H9 (cell line): ENCODE data around the gene SBK2. TPM values are rescaled to one million over a fixed set of nuclear protein-coding genes. Genes with fewer than 3 reads are reported as not detected.
A peak's percentile ranks its signal among the peaks of the same experiment; 100 is the strongest.

Source experiments
- DNase-seq: peaks from one replicate; pipeline ENCODE4 v3.0.0-alpha.2; 2017
- H2AFZ ChIP-seq: one replicate; pipeline ENCODE4 v1.6.1; 2013; ENCODE audit warnings: mild to moderate bottlenecking, low read length, control low read depth, moderate library complexity
- H2AK5ac ChIP-seq: 2 replicates; pipeline ENCODE4 v1.6.1; 2013; ENCODE audit warnings: low read length, control low read depth, mixed read lengths; ENCODE audit not compliant: insufficient read length
- H2BK120ac ChIP-seq: one replicate; pipeline ENCODE4 v1.6.1; 2013; ENCODE audit warnings: low read depth, mild to moderate bottlenecking, low read length, control low read depth, inconsistent platforms; ENCODE audit not compliant: poor library complexity, severe bottlenecking
- H2BK12ac ChIP-seq: 2 replicates; pipeline ENCODE4 v1.6.1; 2013; ENCODE audit warnings: low read length, control low read depth, mixed read lengths, low read depth; ENCODE audit not compliant: insufficient read length
- H2BK15ac ChIP-seq: 2 replicates; pipeline ENCODE4 v1.6.1; 2013; ENCODE audit warnings: low read depth, low read length, control low read depth
- H2BK20ac ChIP-seq: one replicate; pipeline ENCODE4 v1.6.1; 2013; ENCODE audit warnings: low read depth, mild to moderate bottlenecking, low read length, control low read depth, inconsistent platforms; ENCODE audit not compliant: poor library complexity, severe bottlenecking
- H2BK5ac ChIP-seq: 2 replicates; pipeline ENCODE4 v1.6.1; 2013; ENCODE audit warnings: low read length, control low read depth, mixed read lengths; ENCODE audit not compliant: insufficient read length
- H3K14ac ChIP-seq: 2 replicates; pipeline ENCODE4 v1.6.1; 2013; ENCODE audit warnings: low read length, control low read depth; ENCODE audit not compliant: insufficient read depth
- H3K18ac ChIP-seq: 2 replicates; pipeline ENCODE4 v1.6.1; 2013; ENCODE audit warnings: low read depth, mild to moderate bottlenecking, mixed read lengths, low read length, control low read depth; ENCODE audit not compliant: insufficient read length
- H3K23ac ChIP-seq: 2 replicates; pipeline ENCODE4 v1.6.1; 2013; ENCODE audit warnings: low read length, control low read depth, mixed read lengths, low read depth; ENCODE audit not compliant: insufficient read length
- H3K23me2 ChIP-seq: 2 replicates; pipeline ENCODE4 v1.6.1; 2013; ENCODE audit warnings: low read depth, mild to moderate bottlenecking, mixed read lengths, low read length, control low read depth; ENCODE audit not compliant: insufficient read length, poor library complexity, severe bottlenecking
- H3K27ac ChIP-seq: 2 replicates; pipeline ENCODE4 v1.5.1; 2013; ENCODE audit warnings: low read length, control low read depth, mixed read lengths, low read depth; ENCODE audit not compliant: insufficient read length
- H3K27me3 ChIP-seq: 2 replicates; pipeline ENCODE4 v1.6.1; 2013; ENCODE audit warnings: low read length, control low read depth, inconsistent platforms; ENCODE audit not compliant: insufficient read depth
- H3K4ac ChIP-seq: 2 replicates; pipeline ENCODE4 v1.6.1; 2013; ENCODE audit warnings: low read depth, mild to moderate bottlenecking, control low read depth, inconsistent platforms, low read length, moderate library complexity
- H3K4me1 ChIP-seq: 2 replicates; pipeline ENCODE4 v1.6.1; 2013; ENCODE audit warnings: low read length, control low read depth, inconsistent platforms; ENCODE audit not compliant: insufficient read depth
- H3K4me2 ChIP-seq: 2 replicates; pipeline ENCODE4 v1.6.1; 2013; ENCODE audit warnings: low read length, control low read depth, mixed read lengths; ENCODE audit not compliant: insufficient read length, insufficient read depth
- H3K56ac ChIP-seq: 2 replicates; pipeline ENCODE4 v1.6.1; 2013; ENCODE audit warnings: low read depth, mild to moderate bottlenecking, mixed read lengths, low read length, control low read depth; ENCODE audit not compliant: insufficient read length
- H3K79me1 ChIP-seq: 2 replicates; pipeline ENCODE4 v1.6.1; 2013; ENCODE audit warnings: low read depth, mild to moderate bottlenecking, moderate library complexity, low read length, control low read depth, inconsistent platforms; ENCODE audit not compliant: insufficient read depth, poor library complexity, severe bottlenecking
- H3K79me2 ChIP-seq: 2 replicates; pipeline ENCODE4 v1.6.1; 2013; ENCODE audit warnings: low read length, control low read depth, inconsistent platforms; ENCODE audit not compliant: insufficient read depth
- H3K9ac ChIP-seq: 2 replicates; pipeline ENCODE4 v1.6.1; 2013; ENCODE audit warnings: low read length, control low read depth, mixed read lengths; ENCODE audit not compliant: insufficient read length; ENCODE audit errors: extremely low read depth
- H3K9me3 ChIP-seq: one replicate; pipeline ENCODE4 v1.6.1; 2013; ENCODE audit warnings: low read depth, low read length, inconsistent platforms; ENCODE audit not compliant: control insufficient read depth
- H3T11ph ChIP-seq: one replicate; pipeline ENCODE4 v1.6.1; 2013; ENCODE audit warnings: mild to moderate bottlenecking, low read length, control low read depth, inconsistent platforms
- H4K20me1 ChIP-seq: one replicate; pipeline ENCODE4 v1.6.1; 2013; ENCODE audit not compliant: control insufficient read depth, insufficient read length, insufficient read depth
- H4K5ac ChIP-seq: 2 replicates; pipeline ENCODE4 v1.6.1; 2013; ENCODE audit warnings: low read depth, mild to moderate bottlenecking, mixed read lengths, low read length, control low read depth; ENCODE audit not compliant: insufficient read length
- H4K8ac ChIP-seq: replicated peaks from 2 replicates; pipeline ENCODE4 v1.6.1; 2013; ENCODE audit warnings: low read length, control low read depth, mixed read lengths, low read depth; ENCODE audit not compliant: insufficient read length
- H4K91ac ChIP-seq: 2 replicates; pipeline ENCODE4 v1.6.1; 2013; ENCODE audit warnings: low read depth, mild to moderate bottlenecking, moderate library complexity, mixed read lengths, low read length, control low read depth; ENCODE audit not compliant: insufficient read length
- H3K27ac Mint-ChIP-seq, 3 experiments: 2 replicates in 2 of 3; 3 replicates in 1 of 3; pipeline ENCODE4 v1.8.0; 2020 to 2021; ENCODE audit warnings: mixed read lengths in 3 of 3, mild to moderate bottlenecking in 1 of 3, moderate library complexity in 1 of 3
- H3K27me3 Mint-ChIP-seq: 2 replicates; pipeline ENCODE4 v1.8.0; 2021; ENCODE audit warnings: low read depth, mild to moderate bottlenecking, moderate library complexity, mixed read lengths
- H3K36me3 Mint-ChIP-seq, 3 experiments: 2 replicates in 2 of 3; 3 replicates in 1 of 3; pipeline ENCODE4 v1.8.0; 2020 to 2021; ENCODE audit warnings: low read depth in 3 of 3, mixed read lengths in 3 of 3; ENCODE audit not compliant: insufficient read depth in 1 of 3
- H3K4me1 Mint-ChIP-seq, 2 experiments: 2 replicates each; pipeline ENCODE4 v1.8.0; 2020; ENCODE audit warnings: mixed read lengths in 2 of 2
- H3K4me3 Mint-ChIP-seq, 2 experiments: 2 replicates in 1 of 2; 3 replicates in 1 of 2; pipeline ENCODE4 v1.8.0; 2020 to 2021; ENCODE audit warnings: mild to moderate bottlenecking in 2 of 2, mixed read lengths in 2 of 2, moderate library complexity in 1 of 2
- H3K9me3 Mint-ChIP-seq, 2 experiments: 2 replicates in 1 of 2; 3 replicates in 1 of 2; pipeline ENCODE4 v1.8.0; 2020; ENCODE audit warnings: mild to moderate bottlenecking in 2 of 2, mixed read lengths in 2 of 2, moderate library complexity in 1 of 2
- WGBS: extraction: QIAGEN DNeasy Blood & Tissue Kit; methylation state at CpG from one replicate; pipeline ENCODE4 v1.1.7; 2013; ENCODE audit warnings: missing lambda C conversion rate, low lambda C conversion rate, mixed read lengths; ENCODE audit not compliant: insufficient read length; ENCODE audit errors: extremely low coverage; 5-methylcytosine and 5-hydroxymethylcytosine counted together
- total RNA-seq: library from RNA; stranded (reverse); gene quantifications from 2 replicates; pipeline ENCODE4 v1.2.1, GENCODE V29; 2021
- TF ChIP-seq, protein P1 (sequence below): fragments of 200-600 bp; sonication (generic); conservative IDR thresholded peaks from 3 replicates; pipeline ENCODE4 v1.8.0; 2021; ENCODE audit warnings: antibody characterized with exemption, mild to moderate bottlenecking

SBK2 gene
- total RNA-seq, 1 experiment from 2014 or later, result 2.8 TPM

GRCh38 chr19:55483706-55484592, 53.0 kb downstream of the SBK2 start:
- peaks cover 2 to 13% (median 8%) of the 10 kb centered on the region in 3 experiments; a peak in 5 of 7 replicates for H3K36me3 Mint-ChIP-seq
- H2BK15ac ChIP-seq, result no peak overlapping the region
- no peak overlapping the region for H4K91ac ChIP-seq
- no peak for DNase-seq
- no peak overlapping the region for H2BK120ac ChIP-seq
- H3K9me3 ChIP-seq, result no peaks in the 10 kb centered on the region
- peak overlapping the region; percentile 52 for H3K4me2 ChIP-seq
- H3K4ac ChIP-seq, result no peak overlapping the region
- no peak overlapping the region for H2AK5ac ChIP-seq
- H2AFZ ChIP-seq, result no peak overlapping the region
- peak overlapping the region; percentile 24 for H3K18ac ChIP-seq
- H3K4me3 Mint-ChIP-seq, result peak overlapping the region; percentile 86 to 93
- WGBS, result no CpG with 5 or more reads among the region's 46 CpGs
- H3K79me2 ChIP-seq, result no peaks in the 10 kb centered on the region
- H3K27ac ChIP-seq, result no peak overlapping the region
- H3K4me1 Mint-ChIP-seq, result peaks cover 16 to 42% of the 10 kb centered on the region in 2 experiments
- H2BK12ac ChIP-seq, result no peak overlapping the region
- H3K27me3 Mint-ChIP-seq, result no peaks in the 10 kb centered on the region; the same call in 1 of the 2 replicates
- no peak overlapping the region for H3K56ac ChIP-seq
- H2BK20ac ChIP-seq, result no peak overlapping the region
- no peak overlapping the region for H3K9ac ChIP-seq
- no peaks in the 10 kb centered on the region for H3K27me3 ChIP-seq
- H3K23ac ChIP-seq, result no peak overlapping the region
- H4K8ac ChIP-seq, result no peak overlapping the region
- H3K9me3 Mint-ChIP-seq, result no peaks in the 10 kb centered on the region
- TF ChIP-seq, protein P1, sequence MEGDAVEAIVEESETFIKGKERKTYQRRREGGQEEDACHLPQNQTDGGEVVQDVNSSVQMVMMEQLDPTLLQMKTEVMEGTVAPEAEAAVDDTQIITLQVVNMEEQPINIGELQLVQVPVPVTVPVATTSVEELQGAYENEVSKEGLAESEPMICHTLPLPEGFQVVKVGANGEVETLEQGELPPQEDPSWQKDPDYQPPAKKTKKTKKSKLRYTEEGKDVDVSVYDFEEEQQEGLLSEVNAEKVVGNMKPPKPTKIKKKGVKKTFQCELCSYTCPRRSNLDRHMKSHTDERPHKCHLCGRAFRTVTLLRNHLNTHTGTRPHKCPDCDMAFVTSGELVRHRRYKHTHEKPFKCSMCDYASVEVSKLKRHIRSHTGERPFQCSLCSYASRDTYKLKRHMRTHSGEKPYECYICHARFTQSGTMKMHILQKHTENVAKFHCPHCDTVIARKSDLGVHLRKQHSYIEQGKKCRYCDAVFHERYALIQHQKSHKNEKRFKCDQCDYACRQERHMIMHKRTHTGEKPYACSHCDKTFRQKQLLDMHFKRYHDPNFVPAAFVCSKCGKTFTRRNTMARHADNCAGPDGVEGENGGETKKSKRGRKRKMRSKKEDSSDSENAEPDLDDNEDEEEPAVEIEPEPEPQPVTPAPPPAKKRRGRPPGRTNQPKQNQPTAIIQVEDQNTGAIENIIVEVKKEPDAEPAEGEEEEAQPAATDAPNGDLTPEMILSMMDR, result no peak
- no peak overlapping the region; the same call in 1 of the 2 replicates for H3K14ac ChIP-seq
- H4K20me1 ChIP-seq, result no peaks in the 10 kb centered on the region
- H3T11ph ChIP-seq, result no peak overlapping the region
- no peaks in the 10 kb centered on the region for H3K79me1 ChIP-seq
- H3K4me1 ChIP-seq, result peaks cover 3% of the 10 kb centered on the region
- H3K27ac Mint-ChIP-seq, result no peak overlapping the region
- no peak overlapping the region for H2BK5ac ChIP-seq
- H4K5ac ChIP-seq, result no peak overlapping the region
- H3K23me2 ChIP-seq, result peaks cover 8% of the 10 kb centered on the region
